Osteocyte (in vitro differentiated cells): Measurements from ENCODE around the gene FRMD3. TPM values are rescaled to one million over a fixed set of nuclear protein-coding genes. Genes with fewer than 3 reads are reported as not detected.

ENCODE experiments used
- DNase-seq: peaks from one replicate; pipeline ENCODE4 v3.0.0; 2021; ENCODE audit warnings: mixed read lengths; ENCODE audit not compliant: unreplicated experiment; ENCODE audit errors: extremely low spot score
- H3K27ac Mint-ChIP-seq: one replicate; pipeline ENCODE4 v1.8.0; 2021; ENCODE audit warnings: mild to moderate bottlenecking, mixed read lengths; ENCODE audit not compliant: unreplicated experiment
- H3K27me3 Mint-ChIP-seq: one replicate; pipeline ENCODE4 v1.8.0; 2021; ENCODE audit warnings: mixed read lengths; ENCODE audit not compliant: unreplicated experiment
- H3K36me3 Mint-ChIP-seq: one replicate; pipeline ENCODE4 v1.8.0; 2021; ENCODE audit warnings: mixed read lengths; ENCODE audit not compliant: unreplicated experiment
- H3K4me1 Mint-ChIP-seq: one replicate; pipeline ENCODE4 v1.8.0; 2021; ENCODE audit warnings: mixed read lengths; ENCODE audit not compliant: unreplicated experiment
- H3K4me3 Mint-ChIP-seq: one replicate; pipeline ENCODE4 v1.8.0; 2021; ENCODE audit warnings: mild to moderate bottlenecking, moderate library complexity, mixed read lengths; ENCODE audit not compliant: unreplicated experiment
- H3K9me3 Mint-ChIP-seq: one replicate; pipeline ENCODE4 v1.8.0; 2021; ENCODE audit warnings: mixed read lengths; ENCODE audit not compliant: unreplicated experiment
- CTCF ChIP-seq: fragments of 200-600 bp; sonication (generic); IDR thresholded peaks from 2 replicates; pipeline ENCODE4 v1.5.0; 2021; ENCODE audit warnings: antibody characterized with exemption, mild to moderate bottlenecking, moderate library complexity
- total RNA-seq: library from RNA; stranded (reverse); gene quantifications from 2 replicates; pipeline ENCODE4 v1.2.1, GENCODE V29; 2021

The FRMD3 gene
- total RNA-seq, 1 donor from 2014 or later: 0.35 TPM

GRCh38 chr9:83266666-83267496 is 271.3 kb downstream of the FRMD3 start:
- Mint-ChIP-seq H3K27me3 (peaks cover 4% of the 10 kb centered on the region), H3K4me1 (no peaks in the 10 kb centered on the region), H3K27ac (no peak overlapping the region), H3K36me3 (no peaks in the 10 kb centered on the region), H3K9me3 (no peaks in the 10 kb centered on the region), H3K4me3 (no peak overlapping the region)
- TF ChIP-seq CTCF: no peak
- DNase-seq: no peak

- no peaks in the 10 kb centered on the region for H3K4me1 Mint-ChIP-seq
- no peaks in the 10 kb centered on the region for H3K9me3 Mint-ChIP-seq
- no peak for DNase-seq
- H3K27ac Mint-ChIP-seq: no peak overlapping the region
- no peak for TF ChIP-seq CTCF
- H3K4me3 Mint-ChIP-seq: no peak overlapping the region
- H3K27me3 Mint-ChIP-seq: peaks cover 4% of the 10 kb centered on the region
- no peaks in the 10 kb centered on the region for H3K36me3 Mint-ChIP-seq
These were observed 271.9 kb downstream of the FRMD3 start for GRCh38 chr9:83266331-83266665.

- Mint-ChIP-seq H3K9me3 (no peaks in the 10 kb centered on the region), H3K36me3 (no peaks in the 10 kb centered on the region), H3K4me1 (no peaks in the 10 kb centered on the region), H3K27me3 (peaks cover 4% of the 10 kb centered on the region), H3K4me3 (no peak overlapping the region), H3K27ac (no peak overlapping the region)
- no peak for DNase-seq
- no peak for TF ChIP-seq CTCF
These were observed 273.9 kb downstream of the FRMD3 start for GRCh38 chr9:83264315-83264714.

- no peak for TF ChIP-seq CTCF
- Mint-ChIP-seq H3K4me1 (no peaks in the 10 kb centered on the region), H3K36me3 (no peaks in the 10 kb centered on the region), H3K9me3 (peaks cover 14% of the 10 kb centered on the region), H3K27me3 (no peaks in the 10 kb centered on the region), H3K27ac (no peak overlapping the region), H3K4me3 (no peak overlapping the region)
- no peak for DNase-seq
These were observed 278.6 kb downstream of the FRMD3 start for GRCh38 chr9:83259558-83259957.

GRCh38 chr9:83257937-83258891 is 280.0 kb downstream of the FRMD3 start:
- Mint-ChIP-seq H3K36me3 (no peaks in the 10 kb centered on the region), H3K4me3 (no peak overlapping the region), H3K27me3 (no peaks in the 10 kb centered on the region), H3K4me1 (no peaks in the 10 kb centered on the region), H3K9me3 (peaks cover 15% of the 10 kb centered on the region), H3K27ac (no peak overlapping the region)
- DNase-seq: no peak
- TF ChIP-seq CTCF: no peak
